ENCODE results near the gene LDB1. TPM values are rescaled to one million over a fixed set of nuclear protein-coding genes. Genes with fewer than 3 reads are reported as not detected.

LDB1 gene
- total RNA-seq, 2 experiments from 2014 or later, result 115 to 117 TPM

DNA sequence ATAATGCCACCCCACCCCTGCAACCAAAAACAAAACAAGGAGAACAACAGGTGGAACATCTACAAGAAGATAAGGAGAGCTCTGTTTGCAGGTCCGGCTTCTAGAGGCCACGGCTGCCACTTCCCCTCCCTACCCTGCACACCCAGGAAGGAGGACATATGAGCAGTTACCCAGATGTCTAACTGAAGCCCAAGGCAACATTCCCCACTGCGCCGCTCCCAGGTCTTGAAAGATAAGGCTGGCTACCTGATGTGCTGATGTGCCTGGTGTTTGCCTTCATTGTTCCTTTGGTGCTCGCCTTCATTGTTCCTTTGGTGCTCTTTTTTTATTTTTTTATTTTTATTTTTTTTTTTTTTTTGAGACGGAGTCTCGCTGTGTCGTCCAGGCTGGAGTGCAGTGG lies 34.0 kb downstream of the LDB1 start:
- H3K4me1 Mint-ChIP-seq, result no peaks in the 10 kb centered on the region
- no peak for ATAC-seq (ENCODE audit: low read depth)
- H3K27me3 Mint-ChIP-seq, result no peaks in the 10 kb centered on the region
- H3K9me3 Mint-ChIP-seq, result no peaks in the 10 kb centered on the region
- H3K27ac Mint-ChIP-seq, result no peak overlapping the region
- no peak for DNase-seq
- POLR2A ChIA-PET, result interaction anchor here (0.7 kb wide), 1 partner anchor 65 kb away, joined by 4 read pairs; no protein-coding TSS in a partner anchor
- H3K4me3 Mint-ChIP-seq, result no peak overlapping the region
- no peaks in the 10 kb centered on the region for H3K36me3 Mint-ChIP-seq

DNA sequence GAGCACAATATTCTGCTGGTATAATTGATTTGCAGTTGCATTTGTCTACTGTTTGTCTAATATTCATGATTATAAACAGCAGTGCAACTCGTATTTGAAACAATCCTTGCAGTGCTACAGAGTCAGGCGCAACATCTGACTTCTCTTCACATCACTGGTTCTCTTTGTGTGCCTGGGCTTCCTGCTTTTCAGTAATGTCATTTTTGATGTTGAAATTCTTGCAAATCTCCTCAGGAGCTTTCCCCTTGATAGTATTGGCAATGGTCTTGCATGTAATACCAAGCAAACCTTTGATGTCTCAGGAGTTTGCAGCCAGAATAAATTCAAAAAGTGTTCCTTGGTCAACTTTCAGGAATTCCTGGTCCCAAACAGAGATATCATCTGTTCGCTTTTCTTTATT lies 34.8 kb downstream of the LDB1 start:
- Mint-ChIP-seq H3K36me3 (no peaks in the 10 kb centered on the region), H3K4me3 (no peak overlapping the region), H3K27ac (no peak overlapping the region), H3K4me1 (no peaks in the 10 kb centered on the region), H3K27me3 (no peaks in the 10 kb centered on the region), H3K9me3 (no peaks in the 10 kb centered on the region)
- ATAC-seq (ENCODE audit: low read depth) (no peak), DNase-seq (no peak)
- POLR2A ChIA-PET, result no interaction called here

DNA sequence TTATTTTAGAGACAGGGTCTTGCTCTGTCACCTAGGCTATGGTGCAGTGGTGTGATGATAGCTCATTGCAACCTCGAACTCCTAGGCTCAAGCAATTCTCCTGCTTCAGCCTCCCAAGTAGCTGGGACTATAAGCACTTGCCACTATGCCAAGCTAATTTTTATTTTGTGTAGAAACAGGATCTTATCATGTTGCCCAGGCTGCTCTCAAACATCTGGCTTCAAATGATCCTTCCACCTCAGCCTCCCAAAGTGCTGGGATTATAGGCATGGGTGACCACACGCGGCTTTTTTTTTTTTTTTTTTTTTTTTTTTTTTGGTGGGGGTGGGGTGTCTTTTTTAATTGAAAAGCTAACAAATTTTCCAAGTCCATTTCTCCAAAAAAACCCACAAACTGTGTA lies 36.6 kb downstream of the LDB1 start:
- H3K4me3 Mint-ChIP-seq, result no peak overlapping the region
- no peaks in the 10 kb centered on the region for H3K9me3 Mint-ChIP-seq
- DNase-seq (no peak), ATAC-seq (ENCODE audit: low read depth) (no peak)
- H3K27ac Mint-ChIP-seq, result no peak overlapping the region
- H3K27me3 Mint-ChIP-seq, result no peaks in the 10 kb centered on the region
- no peaks in the 10 kb centered on the region for H3K4me1 Mint-ChIP-seq
- POLR2A ChIA-PET, result interaction anchor here (0.6 kb wide), 2 partner anchors 46 to 1098 kb away, joined by 3 to 5 read pairs; no protein-coding TSS in a partner anchor
- H3K36me3 Mint-ChIP-seq, result no peaks in the 10 kb centered on the region

- H3K9me3 Mint-ChIP-seq, result no peaks in the 10 kb centered on the region
- H3K4me3 Mint-ChIP-seq, result no peak overlapping the region
- ATAC-seq (ENCODE audit: low read depth) (peak; percentile 89), DNase-seq (peak; percentile 74)
- H3K27ac Mint-ChIP-seq, result no peak overlapping the region
- H3K27me3 Mint-ChIP-seq, result no peaks in the 10 kb centered on the region
- POLR2A ChIA-PET, result interaction anchor here (1.4 to 1.5 kb wide), 2 partner anchors 41 to 47 kb away, joined by 4 to 9 read pairs; partner anchors contain the start of gene LDB1
- H3K4me1 Mint-ChIP-seq, result peaks cover 1% of the 10 kb centered on the region
- peaks cover 2% of the 10 kb centered on the region for H3K36me3 Mint-ChIP-seq
Observed at GRCh38 chr10:102072673-102073527, 47.3 kb downstream of the LDB1 start.

DNA sequence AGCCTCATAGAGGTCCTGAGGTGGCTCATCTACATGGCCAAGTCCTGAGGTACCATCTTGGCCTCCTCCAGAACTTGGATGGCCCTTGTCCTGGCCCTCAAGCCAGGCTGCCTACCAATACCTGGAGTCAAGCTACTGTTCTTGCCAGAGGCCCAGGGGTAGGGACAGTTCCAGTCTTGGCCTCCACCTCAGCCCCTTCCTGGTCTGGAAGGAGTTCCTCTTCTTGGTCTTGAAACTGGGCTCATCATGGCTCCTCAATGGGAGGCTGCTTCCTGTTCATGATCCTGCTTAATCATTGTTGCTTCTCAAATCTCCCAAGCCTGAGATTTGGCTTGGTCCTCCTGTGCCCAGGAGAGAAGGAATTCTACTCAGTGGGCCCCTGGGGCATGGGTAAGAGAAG lies 51.1 kb downstream of the LDB1 start:
- POLR2A ChIA-PET, result interaction anchor here (1.4 kb wide), 1 partner anchor 46 kb away, joined by 4 read pairs; no protein-coding TSS in a partner anchor
- Mint-ChIP-seq H3K4me1 (peaks cover 18% of the 10 kb centered on the region), H3K36me3 (peaks cover 3% of the 10 kb centered on the region), H3K9me3 (no peaks in the 10 kb centered on the region), H3K27me3 (no peaks in the 10 kb centered on the region), H3K27ac (peak overlapping the region; percentile 38), H3K4me3 (no peak overlapping the region)
- ATAC-seq (ENCODE audit: low read depth), result no peak
- DNase-seq, result no peak

- no peaks in the 10 kb centered on the region for H3K27me3 Mint-ChIP-seq
- POLR2A ChIA-PET, result interaction anchor here (1.4 kb wide), 1 partner anchor 47 kb away, joined by 4 read pairs; no protein-coding TSS in a partner anchor
- no peak for DNase-seq
- H3K9me3 Mint-ChIP-seq, result no peaks in the 10 kb centered on the region
- H3K4me3 Mint-ChIP-seq, result no peak overlapping the region
- H3K4me1 Mint-ChIP-seq, result peaks cover 19% of the 10 kb centered on the region
- H3K36me3 Mint-ChIP-seq, result peaks cover 3% of the 10 kb centered on the region
- no peak overlapping the region for H3K27ac Mint-ChIP-seq
- ATAC-seq (ENCODE audit: low read depth), result no peak
Observed at GRCh38 chr10:102068216-102068615, 52.0 kb downstream of the LDB1 start.

- peaks cover 3% of the 10 kb centered on the region for H3K36me3 Mint-ChIP-seq
- POLR2A ChIA-PET, result interaction anchor here (0.9 to 2.6 kb wide), 3 partner anchors 12 to 249 kb away, joined by 3 to 16 read pairs (median 7); partner anchors contain the start of genes ARMH3 and OGA
- DNase-seq (no peak), ATAC-seq (ENCODE audit: low read depth) (no peak)
- peaks cover 22% of the 10 kb centered on the region for H3K4me1 Mint-ChIP-seq
- H3K4me3 Mint-ChIP-seq, result peak overlapping the region; percentile 35
- peak overlapping the region; percentile 51 for H3K27ac Mint-ChIP-seq
- H3K9me3 Mint-ChIP-seq, result no peaks in the 10 kb centered on the region
- no peaks in the 10 kb centered on the region for H3K27me3 Mint-ChIP-seq
Observed at GRCh38 chr10:102067091-102067916, 52.9 kb downstream of the LDB1 start.

GRCh38 chr10:102066399-102067088 lies 53.6 kb downstream of the LDB1 start:
- POLR2A ChIA-PET, result interaction anchor here (0.5 to 2.6 kb wide), 5 partner anchors 11 to 637 kb away, joined by 3 to 16 read pairs (median 3); partner anchors contain the start of genes ARMH3 and OGA
- Mint-ChIP-seq H3K27me3 (no peaks in the 10 kb centered on the region), H3K4me1 (peaks cover 22% of the 10 kb centered on the region), H3K4me3 (peak overlapping the region; percentile 89), H3K9me3 (no peaks in the 10 kb centered on the region), H3K36me3 (peaks cover 3% of the 10 kb centered on the region), H3K27ac (peak overlapping the region; percentile 85)
- no peak for ATAC-seq (ENCODE audit: low read depth)
- DNase-seq, result no peak

DNA sequence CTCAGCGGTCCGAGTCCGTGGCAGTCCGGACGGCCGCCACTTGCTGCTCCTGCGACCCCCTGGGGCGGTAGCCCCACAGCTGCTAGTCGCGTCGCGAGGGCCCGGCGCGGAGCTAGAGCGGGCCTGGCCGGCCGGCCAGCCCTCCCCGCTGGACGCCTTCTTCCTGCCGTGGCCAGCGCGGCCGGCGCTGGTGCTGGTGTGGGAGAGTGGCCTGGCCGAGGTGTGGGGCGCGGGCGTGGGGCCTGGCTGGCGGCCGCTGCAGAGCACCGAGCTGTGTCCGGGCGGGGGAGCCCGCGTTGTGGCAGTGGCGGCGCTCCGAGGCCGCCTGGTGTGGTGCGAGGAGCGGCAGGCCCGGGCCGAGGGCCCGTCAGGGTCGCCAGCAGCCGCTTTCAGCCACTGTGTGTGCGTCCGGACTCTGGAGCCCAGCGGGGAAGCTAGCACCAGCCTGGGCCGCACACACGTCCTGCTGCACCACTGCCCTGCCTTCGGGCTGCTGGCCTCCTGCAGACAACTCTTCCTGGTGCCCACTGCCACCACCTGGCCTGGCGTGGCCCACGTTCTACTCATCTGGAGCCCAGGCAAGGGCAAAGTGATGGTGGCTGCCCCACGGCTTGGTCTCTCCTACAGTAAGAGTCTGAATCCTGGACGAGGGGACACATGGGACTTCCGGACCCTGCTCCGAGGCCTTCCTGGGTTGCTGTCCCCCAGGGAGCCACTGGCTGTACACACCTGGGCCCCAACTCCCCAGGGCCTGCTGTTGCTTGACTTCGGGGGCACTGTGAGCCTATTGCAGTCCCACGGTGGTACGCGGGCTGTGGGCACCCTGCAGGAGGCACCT lies 54.4 kb downstream of the LDB1 start:
- POLR2A ChIA-PET, result interaction anchor here (0.5 to 2.6 kb wide), 5 partner anchors 11 to 638 kb away, joined by 3 to 16 read pairs (median 3); partner anchors contain the start of genes ARMH3 and OGA
- ATAC-seq (ENCODE audit: low read depth), result peak; percentile 5
- peaks cover 22% of the 10 kb centered on the region for H3K4me1 Mint-ChIP-seq
- H3K9me3 Mint-ChIP-seq, result no peaks in the 10 kb centered on the region
- peak; percentile 60 for DNase-seq
- peaks cover 3% of the 10 kb centered on the region for H3K36me3 Mint-ChIP-seq
- peak overlapping the region; percentile 89 for H3K4me3 Mint-ChIP-seq
- no peaks in the 10 kb centered on the region for H3K27me3 Mint-ChIP-seq
- H3K27ac Mint-ChIP-seq, result peak overlapping the region; percentile 85

GRCh38 chr10:102064868-102065560 lies 55.2 kb downstream of the LDB1 start, which contains the start of gene HPS6:
HPS6 (plus strand) TSS chr10:102065349; CDS start chr10:102065475, 126 bp downstream.
- DNase-seq (peak; percentile 94), ATAC-seq (ENCODE audit: low read depth) (peak; percentile 99)
- H3K27ac Mint-ChIP-seq, result peak within 1 kb of the TSS; percentile 85
- peaks cover 2% of the 10 kb centered on the region for H3K36me3 Mint-ChIP-seq
- H3K4me3 Mint-ChIP-seq, result peak within 1 kb of the TSS; percentile 89
- no peaks in the 10 kb centered on the region for H3K9me3 Mint-ChIP-seq
- POLR2A ChIA-PET, result interaction anchor here (2.6 kb wide), 1 partner anchor 10 kb away, joined by 16 read pairs; the partner anchor contains the start of gene ARMH3
- H3K4me1 Mint-ChIP-seq, result peaks cover 22% of the 10 kb centered on the region
- no peaks in the 10 kb centered on the region for H3K27me3 Mint-ChIP-seq

GRCh38 chr10:102064503-102064867 lies 55.7 kb downstream of the LDB1 start:
- peaks cover 2% of the 10 kb centered on the region for H3K36me3 Mint-ChIP-seq
- H3K4me3 Mint-ChIP-seq, result peak overlapping the region; percentile 88
- DNase-seq (no peak), ATAC-seq (ENCODE audit: low read depth) (no peak)
- POLR2A ChIA-PET, result no interaction called here
- H3K4me1 Mint-ChIP-seq, result peaks cover 22% of the 10 kb centered on the region
- H3K9me3 Mint-ChIP-seq, result no peaks in the 10 kb centered on the region
- peak overlapping the region; percentile 84 for H3K27ac Mint-ChIP-seq
- H3K27me3 Mint-ChIP-seq, result no peaks in the 10 kb centered on the region

All from activated naive CD8-positive, alpha-beta T cell treated with anti-CD3 and anti-CD28 coated beads, Interleukin-2, amount 10 ng/mL, durations not matched to agents 7 days and 5 days (primary cell).